CD4-positive, alpha-beta T cell (primary cell): ENCODE data around the gene AGPAT3. TPM values are rescaled to one million over a fixed set of nuclear protein-coding genes. Genes with fewer than 3 reads are reported as not detected.

Experiments
- ATAC-seq: fragments of 200-7000 bp; cut with Tn5 transposase; one replicate; pipeline ENCODE4 v1.10.0; 2022; ENCODE audit warnings: mild to moderate bottlenecking; ENCODE audit not compliant: poor library complexity
- CTCF ChIA-PET: fragments of 350-600 bp; sonication (Branson Sonifier 250); formaldehyde crosslinking; loops from one replicate; lab custom pipeline; 2021; ENCODE audit warnings: antibody characterized with exemption, inconsistent platforms; lab: Charles Lee
- POLR2A ChIA-PET: fragments of 350-600 bp; sonication (Branson Sonifier 250); formaldehyde crosslinking; loops from one replicate; lab custom pipeline; 2021; ENCODE audit warnings: antibody characterized with exemption, inconsistent platforms; lab: Charles Lee
- DNase-seq, 14 experiments: peaks; one replicate each; pipeline ENCODE4 v3.0.0-alpha.2; 2013 to 2020; ENCODE audit warnings: mixed read lengths in 2 of 14
- H3K27ac ChIP-seq, 2 donors: one replicate each; pipeline versions ENCODE4 v1.5.1 to v1.7.0; 2013; ENCODE audit warnings: low read length in 2 of 2, low read depth in 1 of 2, mild to moderate bottlenecking in 1 of 2
- H3K27me3 ChIP-seq, 2 experiments: 1 replicate in 1 of 2; 2 replicates in 1 of 2; pipeline versions ENCODE4 v1.6.1 to v1.7.0; 2013; ENCODE audit warnings: low read length in 2 of 2, control low read depth in 1 of 2, mild to moderate bottlenecking in 1 of 2, moderate library complexity in 1 of 2; ENCODE audit not compliant: insufficient read depth in 2 of 2, control insufficient read depth in 1 of 2
- H3K36me3 ChIP-seq: one replicate; pipeline ENCODE4 v1.6.1; 2013; ENCODE audit warnings: low read length, control low read depth; ENCODE audit not compliant: insufficient read depth
- H3K4me1 ChIP-seq: one replicate; pipeline ENCODE4 v1.6.1; 2013; ENCODE audit warnings: low read length, control low read depth; ENCODE audit not compliant: insufficient read depth
- H3K4me3 ChIP-seq: one replicate; pipeline ENCODE4 v1.5.1; 2013; ENCODE audit warnings: mild to moderate bottlenecking, low read length, moderate library complexity
- H3K9me3 ChIP-seq, 2 experiments: 1 replicate in 1 of 2; 2 replicates in 1 of 2; pipeline versions ENCODE4 v1.6.1 to v1.7.0; 2013; ENCODE audit warnings: low read length in 2 of 2, mild to moderate bottlenecking in 2 of 2, control low read depth in 1 of 2, moderate library complexity in 1 of 2; ENCODE audit not compliant: control insufficient read depth in 1 of 2, insufficient read depth in 1 of 2
- H3K27ac Mint-ChIP-seq: one replicate; pipeline ENCODE4 v1.8.0; 2020; ENCODE audit warnings: mixed read lengths
- H3K27me3 Mint-ChIP-seq: one replicate; pipeline ENCODE4 v1.8.0; 2021; ENCODE audit warnings: mixed read lengths
- H3K36me3 Mint-ChIP-seq: one replicate; pipeline ENCODE4 v1.8.0; 2021; ENCODE audit warnings: low read depth, mixed read lengths
- H3K4me1 Mint-ChIP-seq: one replicate; pipeline ENCODE4 v1.8.0; 2021; ENCODE audit warnings: low read depth, mixed read lengths
- H3K4me3 Mint-ChIP-seq: one replicate; pipeline ENCODE4 v1.8.0; 2020; ENCODE audit warnings: mild to moderate bottlenecking, mixed read lengths
- H3K9me3 Mint-ChIP-seq: one replicate; pipeline ENCODE4 v1.8.0; 2020; ENCODE audit warnings: mixed read lengths
- CTCF ChIP-seq: fragments of 200-600 bp; IDR thresholded peaks from one replicate; pipeline ENCODE4 v1.8.0; 2022; ENCODE audit warnings: antibody characterized with exemption, mild to moderate bottlenecking
- intact Hi-C, 2 experiments: fragments of 100-400 bp; cut with DNase I in 1 of 2; cut with micrococcal nuclease in 1 of 2; formaldehyde crosslinking; loops; one replicate each; pipeline versions ENCODE4 v1.15.1 to v1.9.0; 2023 to 2025; cut with DNase I, micrococcal nuclease
- total RNA-seq, 174 experiments: library from RNA in 2 of 174; stranded (reverse) in 2 of 174; gene quantifications; one replicate each; pipeline ENCODE4 v1.2.3 and lab custom pipeline; 2021 to 2026

The AGPAT3 gene
- total RNA-seq, 2 experiments from 2014 or later: 40.8 to 43.4 TPM

- H3K4me1 ChIP-seq: no peaks in the 10 kb centered on the region
- H3K27me3 ChIP-seq: no peaks in the 10 kb centered on the region
- TF ChIP-seq CTCF: no peak
- Mint-ChIP-seq H3K4me3 (no peak overlapping the region), H3K27ac (no peak overlapping the region), H3K27me3 (peaks cover 4% of the 10 kb centered on the region), H3K36me3 (no peaks in the 10 kb centered on the region), H3K4me1 (no peaks in the 10 kb centered on the region), H3K9me3 (no peaks in the 10 kb centered on the region)
- no peak overlapping the region for H3K27ac ChIP-seq
- ATAC-seq (no peak), DNase-seq (no peak)
- H3K36me3 ChIP-seq: no peaks in the 10 kb centered on the region
- ChIA-PET CTCF (no interaction called here), POLR2A (no interaction called here)
- intact Hi-C loops: loop anchor here in 1 of 2 experiments (2.0 kb wide), 1 partner anchor 19 kb away; no protein-coding TSS in a partner anchor
- H3K9me3 ChIP-seq: peaks cover 0 to 9% of the 10 kb centered on the region in 2 experiments
- no peak overlapping the region for H3K4me3 ChIP-seq
These were observed 15.3 kb upstream of the AGPAT3 start for GRCh38 chr21:43849532-43850299.

- no peaks in the 10 kb centered on the region for H3K36me3 Mint-ChIP-seq
- no peaks in the 10 kb centered on the region for H3K4me1 Mint-ChIP-seq
- ChIA-PET CTCF (no interaction called here), POLR2A (no interaction called here)
- Histone ChIP-seq H3K4me1 (peaks cover 5% of the 10 kb centered on the region), H3K9me3 (peaks cover 0 to 9% of the 10 kb centered on the region in 2 experiments), H3K36me3 (no peaks in the 10 kb centered on the region), H3K27me3 (peaks cover 0 to 2% of the 10 kb centered on the region in 2 experiments), H3K27ac (no peak overlapping the region), H3K4me3 (no peak overlapping the region)
- intact Hi-C loops: loop anchor here in 1 of 2 experiments (2.0 kb wide), 1 partner anchor 20 kb away; no protein-coding TSS in a partner anchor
- TF ChIP-seq CTCF: no peak
- no peak for ATAC-seq
- no peak overlapping the region for H3K27ac Mint-ChIP-seq
- DNase-seq: no peak
- no peak overlapping the region for H3K4me3 Mint-ChIP-seq
- no peaks in the 10 kb centered on the region for H3K9me3 Mint-ChIP-seq
- peaks cover 5% of the 10 kb centered on the region for H3K27me3 Mint-ChIP-seq
These were observed 14.2 kb upstream of the AGPAT3 start for GRCh38 chr21:43850728-43851295.

GRCh38 chr21:43851593-43851992 lies 13.4 kb upstream of the AGPAT3 start:
- DNase-seq: no peak
- H3K9me3 ChIP-seq: peaks cover 0 to 9% of the 10 kb centered on the region in 2 experiments
- ChIA-PET CTCF (no interaction called here), POLR2A (no interaction called here)
- no peak overlapping the region for H3K4me3 Mint-ChIP-seq
- no peaks in the 10 kb centered on the region for H3K36me3 Mint-ChIP-seq
- no peak overlapping the region for H3K27ac Mint-ChIP-seq
- peaks cover 5% of the 10 kb centered on the region for H3K4me1 ChIP-seq
- intact Hi-C loops: loop anchor here in 1 of 2 experiments (2.0 kb wide), 1 partner anchor 21 kb away; no protein-coding TSS in a partner anchor
- no peak overlapping the region for H3K27ac ChIP-seq
- peaks cover 9% of the 10 kb centered on the region for H3K27me3 Mint-ChIP-seq
- H3K4me1 Mint-ChIP-seq: no peaks in the 10 kb centered on the region
- no peak overlapping the region for H3K4me3 ChIP-seq
- no peaks in the 10 kb centered on the region for H3K9me3 Mint-ChIP-seq
- TF ChIP-seq CTCF: no peak
- ATAC-seq: no peak
- H3K27me3 ChIP-seq: peaks cover 0 to 2% of the 10 kb centered on the region in 2 experiments
- H3K36me3 ChIP-seq: no peaks in the 10 kb centered on the region
